Esophagus muscularis mucosa (tissue), 4 donors: ENCODE data around the gene TMOD1. TPM values are rescaled to one million over a fixed set of nuclear protein-coding genes. Genes with fewer than 3 reads are reported as not detected.

Experiments
- DNase-seq: peaks from one replicate; pipeline ENCODE4 v3.0.0-alpha.2; 2017; ENCODE audit errors: extremely low spot score
- H3K27ac ChIP-seq, 4 donors: fragments of 200-600 bp; sonication (generic); replicated peaks in 1 of 4; 1 replicate in 3 of 4; 2 replicates in 1 of 4; pipeline ENCODE4 v1.5.1; 2016 to 2019; ENCODE audit warnings: mild to moderate bottlenecking in 1 of 4
- H3K27me3 ChIP-seq, 4 donors: fragments of 200-600 bp; sonication (generic); one replicate each; pipeline versions ENCODE4 v1.5.1 to v1.6.0; 2016 to 2019
- H3K36me3 ChIP-seq, 4 donors: fragments of 200-600 bp; sonication (generic); one replicate each; pipeline ENCODE4 v1.5.1; 2016 to 2019
- H3K4me1 ChIP-seq, 4 donors: fragments of 200-600 bp; sonication (generic); one replicate each; pipeline ENCODE4 v1.5.1; 2016 to 2019
- H3K4me3 ChIP-seq, 4 donors: fragments of 200-600 bp; sonication (generic); 1 replicate in 2 of 4; 2 replicates in 2 of 4; pipeline ENCODE4 v1.5.1; 2016 to 2019; ENCODE audit warnings: mild to moderate bottlenecking in 4 of 4, moderate library complexity in 1 of 4
- H3K9me3 ChIP-seq, 4 donors: fragments of 200-600 bp; sonication (generic); 1 replicate in 3 of 4; 2 replicates in 1 of 4; pipeline ENCODE4 v1.5.1; 2016 to 2019
- EP300 ChIP-seq: sonication (generic); formaldehyde crosslinking; IDR thresholded peaks from one replicate; pipeline ENCODE4 v1.6.1; 2017; ENCODE audit warnings: antibody characterized with exemption
- POLR2A ChIP-seq: fragments of 450-650 bp; IDR thresholded peaks from one replicate; pipeline ENCODE4 v1.6.1; 2017; ENCODE audit warnings: antibody characterized with exemption, moderate library complexity, mild to moderate bottlenecking, low read depth
- POLR2AphosphoS5 ChIP-seq, 2 donors: sonication (generic); formaldehyde crosslinking; IDR thresholded peaks; one replicate each; pipeline ENCODE4 v1.6.1; 2017; ENCODE audit warnings: antibody characterized with exemption in 2 of 2
- WGBS: methylation state at CpG from one replicate; pipeline ENCODE4 v1.1.5; 2018; 5-methylcytosine and 5-hydroxymethylcytosine counted together
- intact Hi-C: fragments of 100-400 bp; cut with DNase I; formaldehyde crosslinking; loops from one replicate; pipeline ENCODE4 v1.15.1; 2023
- total RNA-seq, 4 donors: library from RNA; depleted of rRNA; stranded (reverse); fragments of >200 nt; gene quantifications; one replicate each; pipeline versions ENCODE4 v1.1.0 to v1.2.1, GENCODE V29; 2016
- TF ChIP-seq, protein P1 (sequence below), 3 experiments: fragments of 200-600 bp in 2 of 3; fragments of 450-650 bp in 1 of 3; sonication (generic) in 2 of 3; IDR thresholded peaks; one replicate each; pipeline ENCODE4 v1.5.1; 2017 to 2019; ENCODE audit warnings: antibody characterized with exemption in 3 of 3, mild to moderate bottlenecking in 2 of 3, moderate library complexity in 1 of 3

Gene TMOD1
- total RNA-seq, 4 donors from 2014 or later: 68.4 to 97.6 (median 71.6) TPM

DNA sequence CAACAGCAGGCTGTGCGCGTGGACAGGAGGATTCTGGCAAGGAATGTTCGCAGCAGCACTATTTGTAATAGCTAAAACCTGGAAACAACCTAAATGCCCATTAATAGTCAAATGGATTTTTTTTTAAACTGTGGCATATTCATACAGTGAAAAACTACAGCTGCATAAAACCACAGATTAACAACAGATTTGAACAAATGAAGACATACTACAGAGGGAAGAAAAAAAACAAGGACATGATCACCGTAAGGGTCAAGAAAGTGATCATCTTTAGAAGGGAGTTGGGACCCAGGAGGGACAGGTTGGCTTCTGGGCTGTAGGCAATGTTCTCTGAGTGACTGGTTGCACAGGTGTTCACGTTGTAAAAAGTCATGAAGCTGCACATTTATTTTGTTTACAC, 1.2 kb upstream of the TMOD1 start:
- Histone ChIP-seq H3K27ac (no peak overlapping the region), H3K4me3 (no peak overlapping the region), H3K9me3 (no peaks in the 10 kb centered on the region), H3K27me3 (no peaks in the 10 kb centered on the region), H3K36me3 (peaks cover 4 to 9% (median 6%) of the 10 kb centered on the region in 4 donors), H3K4me1 (peaks cover 21 to 35% (median 33%) of the 10 kb centered on the region in 4 donors)
- 60% methylated on average over 5 of the region's 5 CpGs for WGBS
- DNase-seq: no peak
- no peak for TF ChIP-seq POLR2A
- TF ChIP-seq, protein P1, sequence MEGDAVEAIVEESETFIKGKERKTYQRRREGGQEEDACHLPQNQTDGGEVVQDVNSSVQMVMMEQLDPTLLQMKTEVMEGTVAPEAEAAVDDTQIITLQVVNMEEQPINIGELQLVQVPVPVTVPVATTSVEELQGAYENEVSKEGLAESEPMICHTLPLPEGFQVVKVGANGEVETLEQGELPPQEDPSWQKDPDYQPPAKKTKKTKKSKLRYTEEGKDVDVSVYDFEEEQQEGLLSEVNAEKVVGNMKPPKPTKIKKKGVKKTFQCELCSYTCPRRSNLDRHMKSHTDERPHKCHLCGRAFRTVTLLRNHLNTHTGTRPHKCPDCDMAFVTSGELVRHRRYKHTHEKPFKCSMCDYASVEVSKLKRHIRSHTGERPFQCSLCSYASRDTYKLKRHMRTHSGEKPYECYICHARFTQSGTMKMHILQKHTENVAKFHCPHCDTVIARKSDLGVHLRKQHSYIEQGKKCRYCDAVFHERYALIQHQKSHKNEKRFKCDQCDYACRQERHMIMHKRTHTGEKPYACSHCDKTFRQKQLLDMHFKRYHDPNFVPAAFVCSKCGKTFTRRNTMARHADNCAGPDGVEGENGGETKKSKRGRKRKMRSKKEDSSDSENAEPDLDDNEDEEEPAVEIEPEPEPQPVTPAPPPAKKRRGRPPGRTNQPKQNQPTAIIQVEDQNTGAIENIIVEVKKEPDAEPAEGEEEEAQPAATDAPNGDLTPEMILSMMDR (IDR thresholded peaks at IDR 0.05): no peak
- no peak for TF ChIP-seq EP300
- no peak for TF ChIP-seq POLR2AphosphoS5 (IDR thresholded peaks at IDR 0.05)
- intact Hi-C loops: loop anchor here (5.0 kb wide), 1 partner anchor 62 kb away; no protein-coding TSS in a partner anchor

DNA sequence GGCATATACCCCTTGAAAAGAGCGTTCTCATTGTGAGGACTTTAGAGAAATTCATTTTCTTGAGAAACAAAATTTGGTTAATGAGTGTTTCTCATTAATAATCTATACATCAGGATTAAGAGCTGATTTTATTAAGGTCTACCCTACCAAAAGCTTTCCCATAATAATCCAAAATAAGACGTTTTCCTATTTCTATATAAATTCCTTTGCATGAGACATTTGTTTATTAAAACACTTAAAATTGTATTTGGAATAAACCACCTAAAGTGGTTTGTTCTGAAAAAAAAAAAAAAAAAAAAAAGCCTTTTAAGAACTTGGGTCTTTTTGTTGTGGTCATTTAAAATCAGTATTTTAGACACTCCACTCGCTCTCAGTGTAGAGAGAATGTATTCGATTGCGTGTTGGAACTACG, 695 bp upstream of the TMOD1 start:
- Histone ChIP-seq H3K9me3 (no peaks in the 10 kb centered on the region), H3K4me3 (peak overlapping the region; percentile 88 to 98 (median 96)), H3K27me3 (no peaks in the 10 kb centered on the region), H3K36me3 (peaks cover 0 to 9% (median 2%) of the 10 kb centered on the region in 4 donors), H3K4me1 (peaks cover 25 to 40% (median 38%) of the 10 kb centered on the region in 4 donors), H3K27ac (peak overlapping the region; percentile 50 to 98 (median 96))
- no peak for DNase-seq
- intact Hi-C loops: loop anchor here (5.0 kb wide), 1 partner anchor 62 kb away; no protein-coding TSS in a partner anchor
- TF ChIP-seq, protein P1 (IDR thresholded peaks at IDR 0.05): no peak
- TF ChIP-seq POLR2AphosphoS5 (IDR thresholded peaks at IDR 0.05) (no peak), EP300 (no peak), POLR2A (no peak)
- WGBS: 21% methylated on average over 6 of the region's 6 CpGs

- TF ChIP-seq POLR2AphosphoS5 (IDR thresholded peaks at IDR 0.05) (peak; percentile 11 to 21), POLR2A (no peak), EP300 (no peak)
- TF ChIP-seq, protein P1 (IDR thresholded peaks at IDR 0.05): no peak
- WGBS: under 1% methylated on average over 30 of the region's 30 CpGs
- peaks cover 35 to 52% (median 50%) of the 10 kb centered on the region in 4 donors for H3K4me1 ChIP-seq
- DNase-seq: no peak
- peaks cover 0 to under 1% (median 0%) of the 10 kb centered on the region in 4 donors for H3K36me3 ChIP-seq
- H3K9me3 ChIP-seq: no peaks in the 10 kb centered on the region
- no peaks in the 10 kb centered on the region for H3K27me3 ChIP-seq
- intact Hi-C loops: loop anchor here (2.0 to 5.0 kb wide), 2 partner anchors 60 to 97 kb away; no protein-coding TSS in a partner anchor
- peak overlapping the region; percentile 95 to 98 (median 96) for H3K27ac ChIP-seq
- peak overlapping the region; percentile 88 to 98 (median 96) for H3K4me3 ChIP-seq
These were observed 431 bp downstream of the TMOD1 start for GRCh38 chr9:97501972-97502221.

DNA sequence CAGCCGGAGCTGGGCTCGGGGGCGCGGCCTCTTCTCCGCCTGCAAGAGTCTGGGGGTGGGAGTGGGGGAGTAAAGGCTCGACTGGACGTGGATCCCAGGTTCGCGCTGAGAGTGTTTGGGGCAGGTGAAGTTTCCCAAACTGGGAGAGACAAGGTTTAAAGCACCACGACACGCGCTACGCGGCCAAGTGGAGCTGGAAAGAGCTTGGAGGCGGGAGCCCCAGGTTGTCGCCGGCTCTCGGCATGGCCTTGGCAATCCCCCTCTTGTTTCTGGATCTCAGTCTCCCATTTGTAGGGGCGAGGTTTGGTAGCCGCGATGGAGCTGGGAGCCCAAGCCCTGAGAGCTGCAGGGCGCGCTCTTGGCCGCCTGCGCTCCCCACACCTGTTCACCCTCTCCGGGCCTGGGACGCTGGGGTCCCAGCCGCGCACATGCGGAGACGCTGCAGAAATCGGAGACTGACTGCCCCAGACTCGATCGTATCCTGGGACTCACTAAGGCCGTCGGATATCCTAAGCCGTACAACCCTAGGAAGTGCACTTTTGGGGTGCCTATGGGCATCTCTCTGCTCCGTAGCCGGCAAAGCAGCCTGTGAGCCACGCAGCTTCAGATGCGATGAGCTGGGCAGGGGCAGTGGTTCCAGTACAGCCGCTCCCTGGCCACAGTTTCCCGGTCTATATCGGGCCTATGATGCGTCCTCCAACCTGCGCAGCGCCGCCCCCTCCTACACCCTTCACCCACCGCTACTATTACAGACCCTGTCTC, 937 bp downstream of the TMOD1 start:
- intact Hi-C loops: loop anchor here (2.0 to 5.0 kb wide), 2 partner anchors 60 to 96 kb away; no protein-coding TSS in a partner anchor
- H3K4me1 ChIP-seq: peaks cover 39 to 57% (median 55%) of the 10 kb centered on the region in 4 donors
- peak; percentile 90 for DNase-seq
- H3K4me3 ChIP-seq: peak overlapping the region; percentile 88 to 98 (median 96)
- no peaks in the 10 kb centered on the region for H3K27me3 ChIP-seq
- no peak for TF ChIP-seq POLR2A
- TF ChIP-seq POLR2AphosphoS5 (IDR thresholded peaks at IDR 0.05): peak in 1 of 2 donors; percentile 28
- TF ChIP-seq, protein P1 (IDR thresholded peaks at IDR 0.05): peak in 2 of 3 experiments; percentile 3 to 6
- no peak for TF ChIP-seq EP300
- no peaks in the 10 kb centered on the region for H3K9me3 ChIP-seq
- no peaks in the 10 kb centered on the region for H3K36me3 ChIP-seq
- 0% methylated on average over 29 of the region's 49 CpGs for WGBS
- peak overlapping the region; percentile 95 to 98 (median 96) for H3K27ac ChIP-seq
